IPS-18c (cell line): ENCODE results near the gene MEIS2.

ENCODE experiments used
- H3K4me3 ChIP-seq: 2 replicates; pipeline ENCODE4 v1.7.0; 2013; ENCODE audit warnings: low read depth, mild to moderate bottlenecking, low read length, moderate library complexity; ENCODE audit not compliant: insufficient read depth
- H3K9me3 ChIP-seq: one replicate; pipeline ENCODE4 v1.6.1; 2013; ENCODE audit warnings: mild to moderate bottlenecking, low read length, moderate library complexity; ENCODE audit not compliant: control insufficient read depth, insufficient read depth

The MEIS2 gene

DNA sequence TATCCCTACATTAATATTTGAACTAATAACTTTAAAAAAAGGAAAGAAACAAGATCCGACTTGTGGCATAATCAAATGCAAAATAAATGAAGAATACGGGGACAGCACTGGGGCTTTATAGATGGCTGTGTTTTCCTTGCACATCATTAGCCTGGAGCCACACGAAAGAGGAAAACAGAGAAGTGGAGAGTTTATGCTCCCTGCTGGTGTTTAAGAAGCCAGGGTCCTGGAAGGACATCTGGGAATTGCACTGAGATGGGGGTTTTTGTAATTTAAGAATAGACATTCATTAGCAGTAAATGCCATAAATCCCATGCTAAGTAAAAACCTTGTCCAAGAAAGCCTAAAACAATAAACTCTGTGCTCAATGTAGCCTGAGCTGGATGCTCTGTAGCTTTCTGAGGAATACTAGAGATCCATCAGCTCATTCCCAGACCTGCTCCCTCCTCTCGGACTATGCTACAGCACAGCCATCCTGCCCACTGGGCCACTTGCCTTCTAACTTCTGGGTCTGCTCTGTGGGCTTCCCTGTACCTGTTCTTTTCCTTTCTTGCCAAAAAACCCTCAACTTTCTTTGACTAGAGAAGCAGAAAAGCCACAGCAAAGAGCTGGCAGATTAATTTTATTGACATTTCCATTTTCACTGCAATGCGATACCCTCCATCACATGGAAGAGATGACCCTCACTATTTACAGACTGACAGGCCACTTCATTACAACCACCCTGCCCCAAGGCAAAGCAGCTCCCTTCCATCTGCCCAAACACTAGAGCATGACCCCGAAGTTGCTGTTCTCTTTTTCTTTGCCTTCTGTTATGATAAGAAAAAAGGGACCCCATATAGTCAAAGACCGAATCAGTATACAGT, 62.3 kb downstream of the MEIS2 start:
- Histone ChIP-seq H3K9me3 (no peaks in the 10 kb centered on the region), H3K4me3 (no peak overlapping the region)

DNA sequence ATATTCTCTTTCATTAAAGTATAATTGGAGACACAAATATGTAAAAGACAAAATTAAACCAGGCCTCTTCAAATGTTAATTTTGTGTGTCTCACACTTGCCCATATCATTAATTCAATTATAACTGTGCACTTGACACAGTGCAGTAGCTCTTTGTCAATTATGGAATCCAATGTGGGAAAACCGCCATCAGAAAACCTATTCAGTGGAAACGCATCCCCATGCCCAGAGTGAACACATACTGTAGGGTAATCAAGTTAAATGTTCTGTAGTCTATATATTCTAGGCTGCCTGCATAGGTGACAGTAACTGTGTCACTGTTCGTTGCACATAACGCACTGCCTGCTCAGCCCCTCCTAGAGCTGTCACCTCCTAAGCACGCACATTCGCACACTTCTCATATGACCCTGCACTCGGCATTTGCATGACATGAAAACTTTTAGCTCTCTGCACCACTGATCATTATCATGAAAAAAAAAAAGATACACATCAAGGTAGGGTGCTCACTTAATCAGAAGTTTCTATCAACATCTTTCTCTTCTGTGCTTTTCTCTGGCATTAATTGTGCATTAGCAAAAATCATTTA, 63.2 kb downstream of the MEIS2 start:
- Histone ChIP-seq H3K9me3 (no peaks in the 10 kb centered on the region), H3K4me3 (no peak overlapping the region)

DNA sequence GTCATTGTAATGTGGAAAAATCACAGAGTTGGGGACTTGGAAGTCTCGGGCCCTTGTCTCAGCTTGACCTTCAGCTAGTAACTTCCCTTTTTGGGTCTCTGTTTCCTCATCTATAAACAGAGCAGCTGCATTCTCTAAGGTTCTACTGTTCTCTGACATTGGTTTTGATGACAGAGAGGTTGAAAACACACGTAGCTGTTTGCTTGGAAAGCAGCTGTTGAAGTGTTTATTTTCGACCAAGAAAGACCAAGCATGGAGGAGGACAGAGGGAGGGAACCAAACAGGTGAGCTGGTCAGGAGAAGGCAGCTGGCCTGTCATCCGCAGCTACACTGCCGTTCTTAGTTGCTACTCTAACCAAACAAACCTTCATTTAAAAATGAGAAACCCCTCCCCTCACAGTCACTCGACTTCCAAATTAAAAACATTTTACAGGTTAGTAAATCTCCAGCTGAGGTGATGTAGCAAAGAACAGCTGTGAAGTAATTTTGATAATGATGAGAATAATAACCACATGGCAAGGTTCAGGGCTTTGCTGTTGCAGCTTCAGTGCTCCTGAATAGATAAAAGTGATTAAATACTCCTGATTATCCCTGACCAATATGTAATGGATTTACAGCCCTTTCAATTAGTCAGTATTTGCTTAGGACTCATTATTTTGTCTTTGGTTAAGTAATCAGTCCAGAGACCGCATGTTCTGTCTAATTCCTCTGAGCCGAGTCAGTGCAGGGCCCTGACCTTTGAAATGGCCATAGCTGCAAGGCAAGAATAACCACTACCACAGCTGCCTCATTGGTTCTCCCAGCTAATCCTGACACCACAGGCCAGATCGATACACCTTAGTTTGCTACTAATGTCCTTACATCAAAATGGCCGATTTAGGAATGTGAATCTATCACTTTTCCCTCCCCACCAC, 65.3 kb downstream of the MEIS2 start:
- Histone ChIP-seq H3K4me3 (no peak overlapping the region), H3K9me3 (no peaks in the 10 kb centered on the region)

DNA sequence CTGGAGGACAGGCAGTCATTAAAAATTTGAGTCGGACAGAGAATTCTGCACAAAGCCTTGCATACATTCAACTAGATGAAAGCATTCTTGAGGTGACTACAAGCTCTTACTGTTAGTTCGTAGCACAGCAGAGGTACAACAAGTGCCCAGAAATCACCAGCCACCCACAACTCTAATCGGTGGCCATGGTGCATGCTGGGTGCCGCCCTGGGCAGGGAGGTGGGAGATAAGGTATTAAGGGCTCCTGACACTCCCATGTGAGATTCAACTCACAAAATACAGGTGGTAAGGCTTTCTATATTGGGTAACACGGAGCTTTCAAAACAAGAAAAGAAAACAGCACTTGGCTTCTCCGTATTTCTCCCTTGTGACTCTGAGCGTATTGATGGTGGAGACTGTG, 66.0 kb downstream of the MEIS2 start:
- no peak overlapping the region for H3K4me3 ChIP-seq
- no peaks in the 10 kb centered on the region for H3K9me3 ChIP-seq

DNA sequence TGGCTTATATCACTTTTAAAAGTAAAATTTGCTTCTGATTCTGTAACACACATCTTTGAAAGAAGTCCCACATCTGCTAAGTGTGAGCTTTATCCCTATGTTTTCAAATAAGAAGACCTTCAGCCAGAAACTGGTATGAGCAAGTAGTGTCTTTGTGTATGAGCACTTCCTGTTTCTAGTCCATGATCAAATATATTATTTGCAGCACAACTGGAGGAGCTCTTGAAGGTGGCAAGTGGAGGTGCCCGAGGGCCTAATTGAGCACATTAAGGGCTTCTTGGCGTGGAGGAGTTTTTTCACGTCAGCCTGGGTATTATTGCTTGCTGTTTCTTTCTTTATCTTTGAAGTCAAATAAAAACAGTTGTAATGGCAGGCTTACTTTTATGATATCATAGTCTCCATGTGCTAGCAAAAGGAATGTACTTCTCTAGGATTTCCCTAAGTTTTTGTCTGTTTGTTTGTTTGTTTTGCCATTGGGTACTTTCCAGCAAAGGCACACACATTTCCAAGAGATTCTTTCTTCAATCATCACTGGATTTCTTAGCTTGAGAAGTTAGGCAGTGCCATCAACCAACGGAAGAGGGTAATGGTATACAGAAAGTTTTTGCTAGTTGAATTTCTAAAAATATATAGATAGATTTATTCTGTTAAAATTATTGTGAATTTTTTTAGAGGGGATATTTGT, 68.1 kb downstream of the MEIS2 start:
- H3K4me3 ChIP-seq = no peak overlapping the region
- no peaks in the 10 kb centered on the region for H3K9me3 ChIP-seq

DNA sequence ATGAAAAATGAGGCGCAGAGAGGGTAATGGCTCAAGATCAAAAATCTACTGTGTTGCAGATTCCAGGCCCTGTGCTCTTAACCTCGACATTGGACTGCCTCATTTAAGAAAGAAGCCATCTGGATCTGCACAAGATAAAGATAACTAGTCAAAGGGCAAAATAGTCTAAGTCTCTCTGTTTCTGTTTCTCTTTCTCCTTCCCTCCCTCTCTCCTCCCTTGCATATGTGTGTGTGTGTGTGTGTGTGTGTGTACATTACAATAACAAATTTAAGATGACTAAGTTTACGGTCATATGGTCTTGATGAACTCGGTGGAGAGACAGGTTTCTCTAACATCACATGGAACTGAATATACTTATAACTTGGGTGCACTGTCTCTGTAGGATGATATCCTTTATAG, 69.2 kb downstream of the MEIS2 start:
- Histone ChIP-seq H3K4me3 (no peak overlapping the region), H3K9me3 (no peaks in the 10 kb centered on the region)

DNA sequence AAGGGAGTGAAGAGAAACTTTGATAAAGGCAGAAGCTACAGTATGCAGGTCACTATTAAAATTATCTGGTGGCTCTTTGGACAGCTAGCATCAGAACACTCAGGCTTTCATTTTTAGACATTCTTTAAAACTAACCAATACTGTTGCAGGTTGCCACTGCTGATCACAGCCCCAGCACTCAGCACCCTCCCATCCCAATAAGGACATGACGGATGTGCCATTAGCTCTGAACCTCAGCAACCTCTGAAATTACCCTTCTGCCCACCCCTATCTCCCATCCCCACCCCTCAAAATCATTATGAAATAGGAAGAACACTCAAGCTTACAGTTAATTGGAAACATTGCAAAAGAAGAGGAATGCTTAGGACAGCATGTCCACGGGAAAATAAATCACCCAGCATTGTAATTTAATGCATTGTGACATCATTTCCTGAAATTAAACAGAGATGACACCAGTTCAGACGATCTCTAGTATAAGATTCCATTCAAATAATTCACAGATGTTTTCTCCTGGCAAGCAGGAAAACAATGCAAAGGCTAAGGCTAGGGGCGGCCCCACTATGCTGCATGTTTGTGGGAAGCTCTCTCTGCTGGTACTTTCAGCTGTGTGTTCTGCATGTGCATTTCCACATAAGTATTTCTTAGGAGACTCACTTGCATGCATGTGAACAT, 71.6 kb downstream of the MEIS2 start:
- no peaks in the 10 kb centered on the region for H3K9me3 ChIP-seq
- H3K4me3 ChIP-seq = no peak overlapping the region

DNA sequence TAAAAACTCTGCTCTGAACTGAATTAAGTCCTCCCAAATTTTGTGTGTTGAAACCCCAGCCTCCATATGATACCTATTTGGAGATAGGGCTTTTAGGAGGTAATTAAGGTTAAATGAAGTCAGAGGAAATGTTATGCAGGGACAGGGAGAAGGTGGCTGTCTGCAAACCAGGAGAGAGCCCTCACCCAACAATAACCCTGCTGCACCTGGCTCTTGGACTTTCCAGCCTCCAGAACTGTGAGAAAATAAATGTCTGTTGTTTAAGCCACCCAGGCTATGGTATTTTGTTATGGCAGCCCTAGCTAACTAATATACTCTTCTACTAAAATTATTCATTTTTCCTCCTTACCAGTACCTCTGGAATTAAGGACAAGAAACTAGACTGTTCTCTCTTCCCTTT, 79.5 kb downstream of the MEIS2 start:
- Histone ChIP-seq H3K4me3 (no peak overlapping the region), H3K9me3 (no peaks in the 10 kb centered on the region)

DNA sequence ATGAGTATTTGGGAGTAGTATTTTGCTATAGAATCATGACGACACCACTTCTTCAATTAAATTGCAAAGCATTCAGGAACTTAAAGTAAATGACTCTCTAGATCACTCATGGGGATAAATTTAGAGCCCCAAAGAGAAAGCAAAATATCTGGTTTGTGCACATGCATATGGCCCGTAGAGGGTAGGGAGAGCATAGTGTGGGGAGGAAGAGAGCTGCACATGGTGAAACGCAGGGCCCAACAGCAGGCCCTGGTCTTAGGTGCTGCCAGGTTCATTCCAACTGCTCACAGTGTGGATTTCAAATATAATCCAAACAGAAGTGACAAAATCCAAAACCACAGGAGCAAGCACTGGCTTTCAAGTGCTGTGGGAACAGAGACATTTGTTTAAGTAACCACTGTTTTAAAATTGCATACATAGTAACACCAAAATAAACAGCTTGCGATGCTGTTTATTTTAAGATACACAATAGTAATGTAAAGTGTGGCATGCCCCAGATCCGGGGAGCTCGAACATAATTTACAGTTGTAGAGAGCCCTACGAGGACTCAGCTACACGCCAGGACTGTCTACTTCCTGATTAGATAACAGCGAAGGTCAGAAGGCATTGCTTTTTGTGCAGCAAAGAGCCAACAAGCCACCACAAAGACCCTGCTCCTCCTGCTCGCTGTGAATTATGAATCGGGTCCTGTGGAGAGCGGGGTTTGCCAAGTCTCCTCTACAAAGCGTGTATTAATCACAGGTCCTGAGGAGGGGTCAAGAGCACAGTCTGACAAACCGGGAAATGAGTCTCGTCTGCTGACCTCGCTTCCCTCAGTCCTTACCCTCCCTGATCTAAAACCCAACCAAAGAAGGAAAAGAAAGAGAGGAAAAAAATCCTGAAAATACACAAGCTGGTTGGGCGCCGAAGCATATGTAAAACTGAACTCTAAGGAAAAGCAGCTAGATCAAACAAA, 80.6 kb downstream of the MEIS2 start:
- Histone ChIP-seq H3K9me3 (no peaks in the 10 kb centered on the region), H3K4me3 (no peak overlapping the region)

DNA sequence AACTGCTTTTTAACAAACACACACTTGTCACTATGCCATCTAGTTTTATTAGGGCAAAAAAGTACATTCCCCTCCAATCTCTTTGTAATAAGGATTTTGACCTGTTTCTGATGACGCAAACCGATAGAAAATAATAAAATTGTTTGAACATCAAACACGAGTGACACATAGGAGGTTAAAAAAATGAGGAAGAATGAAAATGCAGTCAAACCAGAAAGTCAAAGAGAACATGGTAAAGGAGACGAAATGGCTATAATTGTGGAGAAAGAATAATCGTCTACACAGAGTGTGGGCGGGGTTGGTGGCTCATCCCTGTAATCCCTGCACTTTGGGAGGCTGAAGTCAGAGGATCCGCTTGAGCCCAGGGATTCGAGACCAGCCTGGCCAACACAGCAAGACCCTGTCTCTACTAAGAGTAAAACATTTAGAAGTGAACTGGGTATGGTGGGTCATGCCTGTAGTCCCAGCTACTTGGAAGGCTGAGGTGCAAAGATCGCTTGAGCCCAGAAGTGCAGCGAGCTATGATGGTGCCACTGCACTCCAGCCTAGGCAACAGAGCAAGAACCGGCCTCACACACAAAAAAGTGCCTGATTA, 83.2 kb downstream of the MEIS2 start:
- no peak overlapping the region for H3K4me3 ChIP-seq

DNA sequence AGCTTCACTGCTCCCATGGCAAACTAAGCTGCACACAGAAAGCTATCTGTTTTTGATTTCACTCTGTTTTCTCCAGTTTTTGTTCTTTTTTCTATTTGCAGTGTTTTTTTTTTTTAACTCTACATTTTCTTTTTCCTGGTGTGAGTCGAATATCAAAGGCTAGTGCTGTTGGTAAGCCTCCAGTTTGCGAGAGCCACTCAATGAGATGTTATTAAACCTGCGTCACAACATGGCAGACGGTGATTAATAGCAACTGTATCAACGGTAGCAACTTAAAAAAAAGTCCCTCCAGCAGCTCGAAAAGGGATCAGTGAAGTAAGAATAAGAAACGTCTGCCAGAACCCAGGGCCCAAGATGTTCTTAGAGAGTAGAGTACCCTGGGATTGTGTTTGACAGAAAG, 84.1 kb downstream of the MEIS2 start:
- Histone ChIP-seq H3K9me3 (no peaks in the 10 kb centered on the region), H3K4me3 (no peak overlapping the region)

More for the DNA sequence above, 83.2 kb downstream of the MEIS2 start:
- H3K9me3 ChIP-seq = no peaks in the 10 kb centered on the region

DNA sequence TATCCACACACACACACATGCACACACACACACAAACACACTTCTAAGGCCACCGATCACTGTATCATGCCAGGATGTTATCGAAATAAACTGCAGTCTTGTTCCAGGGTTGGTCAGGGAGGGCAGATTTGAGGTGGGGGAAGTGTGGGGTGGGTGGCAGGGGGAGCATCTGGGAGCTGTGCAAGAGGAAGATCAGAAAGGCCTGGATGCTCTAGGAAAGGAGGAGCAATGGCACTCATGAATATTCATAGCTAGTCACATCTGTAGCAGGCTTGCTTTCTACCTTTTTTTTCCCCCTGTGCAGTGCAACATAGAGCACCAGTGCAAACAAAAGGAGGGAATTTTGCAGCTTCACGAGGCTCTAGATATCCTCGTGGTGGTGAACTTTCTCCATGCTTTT, 84.9 kb downstream of the MEIS2 start:
- Histone ChIP-seq H3K4me3 (no peak overlapping the region), H3K9me3 (no peaks in the 10 kb centered on the region)

DNA sequence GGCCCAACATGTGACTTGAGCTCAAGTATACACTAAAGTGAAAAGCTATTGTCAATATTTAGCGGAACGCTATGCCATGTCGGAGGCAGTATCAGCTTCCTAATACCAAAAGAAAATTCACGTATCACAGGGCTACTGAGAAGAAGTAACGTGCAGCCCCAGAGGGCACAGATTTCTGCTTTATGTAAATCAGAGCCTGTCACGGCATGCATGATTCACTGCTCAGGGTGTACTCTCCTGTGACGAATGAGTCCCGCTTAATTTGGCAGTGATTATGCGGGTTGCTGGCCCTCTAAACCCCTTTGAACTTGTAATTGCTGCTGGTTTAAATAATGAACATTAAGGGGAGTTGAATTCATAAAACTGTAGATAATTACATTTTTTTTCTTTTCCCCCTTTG, 85.3 kb downstream of the MEIS2 start:
- Histone ChIP-seq H3K9me3 (no peaks in the 10 kb centered on the region), H3K4me3 (no peak overlapping the region)

DNA sequence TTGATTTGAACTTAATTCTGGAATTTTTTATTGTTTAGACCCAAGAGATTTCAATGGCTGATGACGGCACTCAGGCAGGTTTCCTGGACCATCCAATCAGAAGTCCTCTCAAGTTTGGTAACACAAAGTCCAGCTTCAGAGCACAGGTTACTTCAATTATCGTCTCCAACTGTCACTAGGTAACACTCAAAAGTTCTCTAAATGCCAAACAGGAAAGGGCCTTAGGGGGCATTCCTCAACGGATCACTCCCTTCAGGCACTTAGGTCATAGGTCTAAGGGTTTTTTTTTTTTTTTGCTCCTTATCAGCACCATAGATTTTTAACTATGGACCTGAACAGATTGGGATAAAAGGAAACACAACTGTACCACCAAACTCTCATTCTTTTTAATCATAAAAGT, 85.8 kb downstream of the MEIS2 start:
- H3K4me3 ChIP-seq = no peak overlapping the region
- H3K9me3 ChIP-seq = no peaks in the 10 kb centered on the region

DNA sequence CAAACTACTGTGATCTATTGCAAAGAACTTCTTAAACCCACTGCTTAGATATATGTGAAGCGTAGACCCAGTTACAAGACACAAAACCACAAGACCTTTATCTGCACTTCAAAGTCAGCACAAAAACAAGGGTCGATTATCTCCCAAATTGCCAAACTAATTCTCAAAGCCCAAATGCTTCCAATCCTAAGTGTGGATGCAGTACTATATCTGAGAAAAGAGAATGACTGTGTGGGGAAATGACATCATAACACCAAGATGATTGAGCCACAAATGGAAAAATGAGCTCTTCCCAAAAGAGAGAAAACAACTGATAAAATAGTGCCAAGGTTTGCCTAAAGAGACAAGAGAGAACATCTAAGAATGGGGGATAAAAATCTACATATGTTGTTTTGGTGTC, 86.2 kb downstream of the MEIS2 start:
- no peaks in the 10 kb centered on the region for H3K9me3 ChIP-seq
- H3K4me3 ChIP-seq = no peak overlapping the region

DNA sequence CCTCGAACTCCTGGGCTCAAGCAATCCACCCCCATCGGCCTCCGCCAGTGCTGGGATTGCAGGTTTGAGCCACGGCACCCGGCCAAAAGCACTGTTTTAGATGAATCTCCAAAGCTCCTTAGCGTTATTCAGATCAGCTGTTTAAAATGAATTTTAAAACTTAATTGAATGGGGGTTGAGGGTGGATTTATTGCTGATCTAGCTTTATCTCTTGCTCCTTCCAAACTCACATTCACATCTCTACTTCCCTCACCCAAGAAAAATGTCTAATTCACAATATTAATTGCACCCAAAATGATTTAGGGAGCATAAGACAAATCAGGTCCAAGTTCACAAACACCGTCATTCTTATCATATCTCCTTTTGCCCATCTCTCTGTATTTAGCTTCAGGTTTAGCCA, 89.8 kb downstream of the MEIS2 start:
- H3K9me3 ChIP-seq = no peaks in the 10 kb centered on the region
- no peak overlapping the region for H3K4me3 ChIP-seq
